ENCODE results near the gene SUFU.

The SUFU gene

GRCh38 chr10:102615361-102615760 is 111.6 kb downstream of the SUFU start:
- H3K4me3 ChIP-seq (ENCODE audit: low read depth, low read length): no peak overlapping the region

GRCh38 chr10:102616066-102616770 is 112.4 kb downstream of the SUFU start:
- no peak overlapping the region for H3K4me3 ChIP-seq (ENCODE audit: low read depth, low read length)

- no peak overlapping the region for H3K4me3 ChIP-seq (ENCODE audit: low read depth, low read length)
These were observed 113.3 kb downstream of the SUFU start for GRCh38 chr10:102617041-102617440.

DNA sequence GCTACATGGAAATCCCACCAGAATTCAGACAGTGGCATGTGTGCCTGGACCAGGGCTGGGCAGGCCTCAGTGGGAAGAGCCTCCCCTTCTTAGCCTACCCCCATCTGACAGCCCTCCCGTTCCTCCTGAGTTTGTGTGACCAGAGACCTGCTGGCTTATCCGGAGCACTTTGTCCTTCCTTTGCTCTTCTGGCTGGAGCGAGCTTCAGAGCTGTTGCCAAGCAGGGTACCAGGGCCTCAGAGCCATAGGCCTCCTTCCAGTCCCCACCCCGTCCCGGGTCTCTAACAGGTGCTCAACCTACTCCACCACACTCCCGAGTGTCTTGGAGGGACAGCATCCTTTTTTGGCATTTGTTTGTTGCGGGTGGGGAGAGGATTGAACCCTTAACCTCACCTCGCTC is 114.0 kb downstream of the SUFU start:
- no peak overlapping the region for H3K4me3 ChIP-seq (ENCODE audit: low read depth, low read length)

DNA sequence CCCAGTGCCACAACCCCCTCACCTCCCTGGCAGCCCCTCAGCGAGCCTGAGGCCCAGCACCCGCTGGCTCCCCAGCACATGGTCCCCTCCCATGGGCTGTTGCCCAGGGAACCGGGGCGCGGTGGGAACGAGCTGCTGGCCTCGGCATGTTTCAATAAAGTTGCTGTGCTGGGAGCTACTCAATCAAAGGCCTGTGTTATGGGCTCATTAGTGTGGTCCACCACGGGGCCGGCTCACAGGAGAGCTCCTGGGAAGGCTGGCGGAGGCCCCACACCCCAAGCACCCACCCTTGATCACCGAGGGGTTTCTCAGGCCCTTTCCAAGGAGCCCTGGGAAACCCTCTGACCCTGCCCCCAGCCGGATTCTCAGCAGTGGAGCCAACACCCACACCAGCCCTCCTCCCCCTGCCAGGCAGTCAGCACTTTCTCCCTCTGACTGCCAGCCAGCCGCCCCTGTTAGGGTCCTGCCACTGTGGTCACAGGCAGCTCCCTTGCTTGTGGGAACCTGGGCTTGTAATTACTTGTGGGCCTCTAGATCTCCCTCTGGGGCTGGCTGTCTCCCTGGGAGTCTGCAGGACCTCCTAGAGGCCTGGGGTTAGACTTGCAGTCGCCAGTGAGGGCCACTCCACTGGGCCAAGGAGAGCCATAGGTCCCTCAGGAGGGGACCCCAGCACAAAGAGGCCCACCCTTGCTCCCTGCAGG is 115.7 kb downstream of the SUFU start:
- no peak overlapping the region for H3K4me3 ChIP-seq (ENCODE audit: low read depth, low read length)

GRCh38 chr10:102620138-102620590 is 116.4 kb downstream of the SUFU start:
- no peak overlapping the region for H3K4me3 ChIP-seq (ENCODE audit: low read depth, low read length)

DNA sequence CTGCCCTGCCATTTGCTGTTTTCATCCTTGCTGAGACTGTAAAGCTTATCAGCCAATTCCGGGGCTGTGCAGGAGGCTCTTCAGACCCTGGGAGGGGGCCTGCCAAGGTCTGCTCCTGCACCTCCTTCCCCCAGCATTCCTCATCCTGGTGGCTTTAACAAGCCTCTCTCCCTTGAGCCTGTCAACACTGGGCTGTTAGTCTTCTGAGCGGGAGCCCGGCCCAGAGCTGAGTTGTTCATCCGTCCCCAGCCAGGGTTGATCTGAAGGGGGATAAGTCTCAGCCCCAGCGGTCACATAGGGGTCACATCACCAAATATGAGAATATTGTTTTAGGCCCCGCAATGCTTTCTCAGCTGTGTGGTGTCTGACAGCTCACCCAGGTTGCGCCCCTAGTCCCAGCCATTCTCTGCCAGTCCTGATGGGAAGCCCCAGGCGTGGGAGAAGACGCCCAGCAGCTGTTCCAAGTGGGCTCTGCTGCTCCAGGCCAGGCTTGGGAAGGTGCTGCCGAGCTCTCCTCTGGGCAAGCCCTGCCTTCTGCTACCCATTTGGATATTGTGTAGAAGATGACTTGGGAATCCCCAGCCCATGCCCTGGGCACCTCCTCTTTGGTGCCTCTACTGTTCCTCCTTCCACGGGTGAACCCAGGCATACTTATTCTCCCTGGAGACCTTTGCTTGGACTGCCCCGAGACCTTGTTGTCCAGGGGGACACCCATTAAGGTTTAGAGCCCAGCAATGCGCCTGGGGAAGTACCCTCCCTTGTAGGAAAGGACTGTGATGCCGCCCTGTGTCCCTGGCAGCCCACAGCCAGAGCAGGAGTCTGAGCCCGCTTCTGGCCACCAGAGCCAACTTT is 117.0 kb downstream of the SUFU start:
- H3K4me3 ChIP-seq (ENCODE audit: low read depth, low read length): no peak overlapping the region

DNA sequence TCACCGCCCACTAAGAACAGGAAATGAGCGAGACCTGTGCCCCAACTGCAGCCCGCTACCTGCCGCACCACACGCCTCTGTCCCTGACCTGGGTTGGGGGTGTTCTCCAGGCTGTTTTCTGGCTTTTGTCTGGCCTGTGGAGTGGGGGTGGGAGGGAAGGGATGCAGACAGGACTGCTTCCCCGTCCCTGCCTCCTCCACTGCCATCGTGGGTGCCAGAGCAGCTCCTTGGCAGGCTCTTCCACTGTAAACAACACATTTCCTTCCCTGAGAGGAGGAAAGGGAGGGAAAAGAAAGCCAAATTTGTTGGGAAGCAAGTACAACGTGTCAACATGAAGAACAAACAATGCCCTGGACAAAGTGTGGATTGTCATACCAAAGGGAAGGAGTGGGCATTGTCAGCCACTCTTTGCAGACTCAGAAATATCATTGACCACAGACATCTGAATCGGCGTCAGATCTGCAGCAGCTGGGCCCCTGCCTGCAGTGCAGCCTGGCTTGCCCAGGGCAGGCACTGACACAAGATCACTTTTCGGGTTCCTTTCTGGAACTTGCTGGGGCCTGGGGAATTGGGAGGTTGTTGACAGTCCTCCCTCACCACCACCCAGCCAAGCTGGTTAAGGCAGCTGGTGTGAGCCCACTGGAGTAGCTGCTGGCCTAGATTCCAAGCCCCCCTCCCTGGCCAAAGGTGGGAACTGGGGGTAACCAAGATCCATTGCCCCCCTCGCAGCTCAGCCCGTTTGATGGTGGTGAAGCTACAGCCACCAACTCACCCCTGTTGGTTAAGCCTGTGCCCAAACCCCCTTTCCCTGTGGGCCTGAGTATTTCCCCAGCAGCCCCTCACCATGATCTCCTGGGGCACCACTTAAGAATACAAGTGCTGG is 117.9 kb downstream of the SUFU start:
- no peak overlapping the region for H3K4me3 ChIP-seq (ENCODE audit: low read depth, low read length)

DNA sequence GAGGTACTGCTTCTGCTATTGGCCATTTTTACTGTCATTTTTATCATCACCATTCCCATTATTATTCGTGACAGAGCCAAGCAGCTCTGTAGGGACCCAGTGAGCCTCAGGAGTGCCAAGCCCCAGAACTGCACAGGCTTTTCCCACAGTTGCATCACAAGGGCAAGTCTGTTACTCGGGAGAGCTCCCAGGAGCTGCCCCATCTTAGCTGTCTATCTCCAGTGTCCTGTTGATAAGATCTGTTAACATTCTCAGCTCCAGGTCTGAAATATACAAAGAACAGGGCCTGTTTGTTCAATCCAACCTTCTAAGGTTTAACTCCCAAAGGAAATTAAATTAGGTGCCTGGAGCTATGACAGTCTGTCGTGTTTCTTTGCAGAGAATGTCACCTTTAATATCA is 120.3 kb downstream of the SUFU start:
- no peak overlapping the region for H3K4me3 ChIP-seq (ENCODE audit: low read depth, low read length)

GRCh38 chr10:102624751-102625645 is 121.2 kb downstream of the SUFU start:
- H3K4me3 ChIP-seq (ENCODE audit: low read depth, low read length): no peak overlapping the region

- no peak overlapping the region for H3K4me3 ChIP-seq (ENCODE audit: low read depth, low read length)
These were observed 122.4 kb downstream of the SUFU start for GRCh38 chr10:102626026-102626685.

DNA sequence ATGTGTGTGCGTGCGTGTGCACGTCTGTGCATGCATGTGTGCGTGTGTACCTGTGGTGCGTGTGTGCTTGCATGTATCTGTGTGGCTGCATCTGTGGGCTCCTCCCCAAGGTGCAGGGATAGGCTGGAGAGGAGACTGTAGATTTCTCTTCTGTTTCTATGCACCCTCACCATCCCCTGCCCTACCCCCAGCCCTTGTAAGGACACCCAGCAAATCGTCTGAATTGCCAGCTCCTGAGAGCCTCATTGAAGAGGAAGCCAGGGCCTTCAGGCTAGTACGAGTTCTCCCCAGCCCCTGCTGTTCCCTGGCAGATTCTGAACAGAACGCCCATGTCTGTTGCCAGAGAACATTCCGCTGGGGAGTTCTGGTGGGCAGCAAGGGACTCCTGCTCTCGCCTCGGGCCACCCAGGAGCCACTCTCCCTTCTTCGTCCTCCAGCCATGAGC is 123.5 kb downstream of the SUFU start:
- no peak overlapping the region for H3K4me3 ChIP-seq (ENCODE audit: low read depth, low read length)

- H3K4me3 ChIP-seq (ENCODE audit: low read depth, low read length): no peak overlapping the region
These were observed 124.0 kb downstream of the SUFU start for GRCh38 chr10:102627736-102628293.

DNA sequence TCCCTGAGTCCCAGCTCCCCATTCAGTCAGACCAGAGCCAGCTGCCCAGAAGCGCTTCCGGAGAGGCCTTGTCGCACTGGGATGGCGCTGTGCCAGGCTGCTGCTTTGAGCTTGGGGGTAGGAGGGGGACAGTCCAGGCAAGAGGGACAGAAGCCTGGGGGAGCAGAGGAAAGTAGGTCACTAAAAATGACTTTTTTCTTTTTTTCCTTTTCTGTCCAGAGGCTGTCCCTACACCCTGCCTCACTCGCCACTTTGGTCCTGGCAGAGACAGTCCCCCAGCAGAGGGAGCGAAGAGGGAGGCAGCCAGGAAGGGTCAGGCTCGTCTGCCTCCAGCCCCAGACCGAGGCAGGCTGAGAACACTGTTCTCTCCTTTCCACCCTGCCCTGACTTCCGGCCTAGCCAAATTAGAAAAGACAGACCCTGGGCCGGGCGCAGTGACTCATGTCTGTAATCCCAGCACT is 124.7 kb downstream of the SUFU start:
- H3K4me3 ChIP-seq (ENCODE audit: low read depth, low read length): no peak overlapping the region

- H3K4me3 ChIP-seq (ENCODE audit: low read depth, low read length): no peak overlapping the region
These were observed 126.2 kb downstream of the SUFU start for GRCh38 chr10:102629661-102630614.

- no peak overlapping the region for H3K4me3 ChIP-seq (ENCODE audit: low read depth, low read length)
These were observed 126.9 kb downstream of the SUFU start for GRCh38 chr10:102630663-102631062.

Data from iPS-11a (cell line).